ENCODE results near the gene ZFPL1. TPM values are rescaled to one million over a fixed set of nuclear protein-coding genes. Genes with fewer than 3 reads are reported as not detected.

ZFPL1 gene
- total RNA-seq, 2 experiments from 2014 or later = 38.4 to 43.9 TPM

GRCh38 chr11:65035579-65035978 lies 48.4 kb upstream of the ZFPL1 start:
- no peak overlapping the region for H3K27ac ChIP-seq (ENCODE audit: low read depth, low read length, poor library complexity, severe bottlenecking)
- ChIA-PET CTCF (ENCODE audit: unreplicated experiment) (no interaction called here), POLR2A (interaction anchor here (1.0 kb wide), 1 partner anchor 48 kb away, joined by 3 read pairs; the partner anchor contains the start of genes CDCA5 and ZFPL1)
- intact Hi-C loops (cut with micrococcal nuclease; ENCODE audit: unreplicated experiment) = no loop called here
- no peak overlapping the region for H3K4me2 ChIP-seq (ENCODE audit: low read length)
- no TSS peak for BruUV-seq (replicated peaks)
- peaks cover 36% of the 10 kb centered on the region for H3K4me1 ChIP-seq (ENCODE audit: insufficient read depth, low read length, poor library complexity, severe bottlenecking)
- no peak for DNase-seq (ENCODE audit: low spot score)
- no peak overlapping the region for H2AFZ ChIP-seq (ENCODE audit: low read length)
- H4K20me1 ChIP-seq (ENCODE audit: insufficient read depth, low read length) = no peaks in the 10 kb centered on the region
- no peaks in the 10 kb centered on the region for H3K79me2 ChIP-seq (ENCODE audit: insufficient read depth, low read depth, low read length)
- H3K4me3 ChIP-seq (ENCODE audit: low read depth, low read length, poor library complexity, severe bottlenecking) = no peak overlapping the region
- no peaks in the 10 kb centered on the region for H3K9me3 ChIP-seq (ENCODE audit: low read length)
- no peaks in the 10 kb centered on the region for H3K9me2 ChIP-seq (ENCODE audit: insufficient read depth, low read length)
- TF ChIP-seq EZH2phosphoT487 (IDR thresholded peaks at IDR 0.05; ENCODE audit: borderline replicate concordance, low read depth, low read length) = no peak
- TF ChIP-seq, protein P1, sequence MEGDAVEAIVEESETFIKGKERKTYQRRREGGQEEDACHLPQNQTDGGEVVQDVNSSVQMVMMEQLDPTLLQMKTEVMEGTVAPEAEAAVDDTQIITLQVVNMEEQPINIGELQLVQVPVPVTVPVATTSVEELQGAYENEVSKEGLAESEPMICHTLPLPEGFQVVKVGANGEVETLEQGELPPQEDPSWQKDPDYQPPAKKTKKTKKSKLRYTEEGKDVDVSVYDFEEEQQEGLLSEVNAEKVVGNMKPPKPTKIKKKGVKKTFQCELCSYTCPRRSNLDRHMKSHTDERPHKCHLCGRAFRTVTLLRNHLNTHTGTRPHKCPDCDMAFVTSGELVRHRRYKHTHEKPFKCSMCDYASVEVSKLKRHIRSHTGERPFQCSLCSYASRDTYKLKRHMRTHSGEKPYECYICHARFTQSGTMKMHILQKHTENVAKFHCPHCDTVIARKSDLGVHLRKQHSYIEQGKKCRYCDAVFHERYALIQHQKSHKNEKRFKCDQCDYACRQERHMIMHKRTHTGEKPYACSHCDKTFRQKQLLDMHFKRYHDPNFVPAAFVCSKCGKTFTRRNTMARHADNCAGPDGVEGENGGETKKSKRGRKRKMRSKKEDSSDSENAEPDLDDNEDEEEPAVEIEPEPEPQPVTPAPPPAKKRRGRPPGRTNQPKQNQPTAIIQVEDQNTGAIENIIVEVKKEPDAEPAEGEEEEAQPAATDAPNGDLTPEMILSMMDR (conservative IDR thresholded peaks at IDR 0.05; ENCODE audit: low read length) = no peak
- peaks cover 21% of the 10 kb centered on the region for H3K36me3 ChIP-seq (ENCODE audit: insufficient read depth, low read length)

DNA sequence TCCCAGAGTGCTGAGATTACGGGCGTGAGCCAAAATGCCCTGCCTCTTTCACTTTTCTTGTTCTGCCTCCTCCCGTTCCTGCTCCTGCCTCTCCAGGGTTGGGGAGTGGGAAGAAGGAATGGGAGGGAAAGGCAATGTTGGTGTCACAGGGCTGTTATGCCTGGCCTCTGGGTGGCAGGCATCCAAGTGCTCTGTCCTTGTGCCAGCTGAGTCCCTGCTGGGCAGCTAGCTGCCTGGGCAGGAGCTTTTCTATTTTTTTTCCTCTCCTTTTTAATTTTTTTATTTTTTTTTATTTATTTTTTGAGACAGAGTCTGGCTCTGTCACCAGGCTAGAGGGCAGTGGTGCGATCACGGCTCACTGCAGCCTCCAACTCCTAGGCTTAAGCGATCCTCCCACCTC lies 47.1 kb upstream of the ZFPL1 start:
- intact Hi-C loops (cut with micrococcal nuclease; ENCODE audit: unreplicated experiment) = no loop called here
- no peak for TF ChIP-seq EZH2phosphoT487 (IDR thresholded peaks at IDR 0.05; ENCODE audit: borderline replicate concordance, low read depth, low read length)
- Histone ChIP-seq H3K4me3 (ENCODE audit: low read depth, low read length, poor library complexity, severe bottlenecking) (no peak overlapping the region), H2AFZ (ENCODE audit: low read length) (no peak overlapping the region), H3K9me2 (ENCODE audit: insufficient read depth, low read length) (no peaks in the 10 kb centered on the region), H4K20me1 (ENCODE audit: insufficient read depth, low read length) (no peaks in the 10 kb centered on the region), H3K4me1 (ENCODE audit: insufficient read depth, low read length, poor library complexity, severe bottlenecking) (peaks cover 37% of the 10 kb centered on the region), H3K27ac (ENCODE audit: low read depth, low read length, poor library complexity, severe bottlenecking) (no peak overlapping the region), H3K4me2 (ENCODE audit: low read length) (no peak overlapping the region), H3K79me2 (ENCODE audit: insufficient read depth, low read depth, low read length) (peaks cover 5% of the 10 kb centered on the region; the same call in 1 of the 2 replicates), H3K9me3 (ENCODE audit: low read length) (no peaks in the 10 kb centered on the region), H3K36me3 (ENCODE audit: insufficient read depth, low read length) (peaks cover 20% of the 10 kb centered on the region)
- no peak for DNase-seq (ENCODE audit: low spot score)
- POLR2A ChIA-PET = no interaction called here
- CTCF ChIA-PET (ENCODE audit: unreplicated experiment) = no interaction called here
- BruUV-seq (replicated peaks) = no TSS peak

DNA sequence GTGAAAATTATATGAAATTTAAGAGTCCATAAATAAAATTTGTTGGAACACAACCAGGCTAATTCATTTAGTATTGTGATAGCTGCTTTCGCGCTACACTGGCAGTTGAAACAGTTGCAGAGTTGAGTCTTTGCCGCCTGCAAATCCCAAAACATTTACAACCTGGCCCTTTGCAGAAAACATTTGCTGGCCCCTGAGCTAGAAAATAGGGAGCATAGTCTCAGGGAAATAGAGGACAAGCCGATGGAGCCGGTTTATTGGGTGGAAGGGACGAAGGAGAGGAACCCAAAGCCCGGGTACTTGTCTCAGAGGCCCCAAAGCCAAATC lies 43.5 kb upstream of the ZFPL1 start:
- peak overlapping the region; percentile 90 for H2AFZ ChIP-seq (ENCODE audit: low read length)
- no peaks in the 10 kb centered on the region for H3K9me2 ChIP-seq (ENCODE audit: insufficient read depth, low read length)
- peak overlapping the region; percentile 91 for H3K4me2 ChIP-seq (ENCODE audit: low read length)
- no TSS peak for BruUV-seq (replicated peaks)
- ChIA-PET CTCF (ENCODE audit: unreplicated experiment) (no interaction called here), POLR2A (interaction anchor here (0.5 to 1.6 kb wide), 4 partner anchors 11 to 57 kb away, joined by 3 to 7 read pairs (median 4); partner anchors contain the start of gene CDCA5)
- intact Hi-C loops (cut with micrococcal nuclease; ENCODE audit: unreplicated experiment) = loop anchor here (1.0 to 2.0 kb wide), 4 partner anchors 13 to 56 kb away; partner anchors contain the start of genes ARL2, CDCA5, SNX15 and VPS51
- peaks cover 23% of the 10 kb centered on the region; the same call in 1 of the 2 replicates for H3K79me2 ChIP-seq (ENCODE audit: insufficient read depth, low read depth, low read length)
- H3K4me3 ChIP-seq (ENCODE audit: low read depth, low read length, poor library complexity, severe bottlenecking) = peak overlapping the region; percentile 76
- peak overlapping the region; percentile 84 for H3K27ac ChIP-seq (ENCODE audit: low read depth, low read length, poor library complexity, severe bottlenecking)
- no peaks in the 10 kb centered on the region for H3K9me3 ChIP-seq (ENCODE audit: low read length)
- peaks cover 38% of the 10 kb centered on the region for H3K36me3 ChIP-seq (ENCODE audit: insufficient read depth, low read length)
- H3K4me1 ChIP-seq (ENCODE audit: insufficient read depth, low read length, poor library complexity, severe bottlenecking) = peaks cover 36% of the 10 kb centered on the region
- TF ChIP-seq, protein P1 (conservative IDR thresholded peaks at IDR 0.05; ENCODE audit: low read length) = no peak
- TF ChIP-seq EZH2phosphoT487 (IDR thresholded peaks at IDR 0.05; ENCODE audit: borderline replicate concordance, low read depth, low read length) = no peak
- no peak for DNase-seq (ENCODE audit: low spot score)
- H4K20me1 ChIP-seq (ENCODE audit: insufficient read depth, low read length) = no peaks in the 10 kb centered on the region
